ENCODE measurements around the gene TNIP1. TPM values are rescaled to one million over a fixed set of nuclear protein-coding genes. Genes with fewer than 3 reads are reported as not detected.

Gene TNIP1
- total RNA-seq, 2 experiments from 2014 or later: 51.4 to 77.5 TPM

DNA sequence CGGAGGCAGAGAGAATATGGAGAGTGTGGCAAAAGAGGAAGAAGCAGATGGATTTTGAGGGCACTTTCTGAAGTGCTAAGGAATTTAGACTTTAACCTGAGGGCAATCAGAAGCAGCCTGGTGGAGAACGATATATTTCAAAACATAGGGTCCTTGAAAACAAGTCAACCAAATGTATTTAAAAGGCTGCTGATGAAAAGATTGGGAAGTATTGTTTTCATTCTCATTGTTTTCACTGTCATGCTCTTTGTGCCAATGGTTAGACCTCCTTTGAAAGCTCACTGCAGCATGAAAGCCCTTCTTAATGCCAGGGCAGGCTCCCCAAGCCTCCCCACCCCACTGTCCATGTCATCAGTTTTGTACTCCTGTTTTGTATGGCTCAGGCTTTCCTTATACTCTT is 62.9 kb downstream of the TNIP1 start:
- Histone ChIP-seq H3K4me3 (ENCODE audit: low read depth, low read length, poor library complexity, severe bottlenecking) (no peak overlapping the region), H3K9me2 (ENCODE audit: insufficient read depth, low read length) (no peaks in the 10 kb centered on the region), H3K79me2 (ENCODE audit: insufficient read depth, low read depth, low read length) (no peaks in the 10 kb centered on the region), H3K4me2 (ENCODE audit: low read length) (no peak overlapping the region), H3K27ac (ENCODE audit: low read depth, low read length, poor library complexity, severe bottlenecking) (no peak overlapping the region), H2AFZ (ENCODE audit: low read length) (no peak overlapping the region), H3K36me3 (ENCODE audit: insufficient read depth, low read length) (no peaks in the 10 kb centered on the region), H3K9me3 (ENCODE audit: low read length) (no peaks in the 10 kb centered on the region), H3K4me1 (ENCODE audit: insufficient read depth, low read length, poor library complexity, severe bottlenecking) (no peaks in the 10 kb centered on the region), H4K20me1 (ENCODE audit: insufficient read depth, low read length) (no peaks in the 10 kb centered on the region)
- intact Hi-C loops (cut with micrococcal nuclease; ENCODE audit: unreplicated experiment): no loop called here
- BruUV-seq (replicated peaks): no TSS peak
- ChIA-PET CTCF (ENCODE audit: unreplicated experiment) (no interaction called here), POLR2A (no interaction called here)
- DNase-seq (ENCODE audit: low spot score): no peak
- TF ChIP-seq CTCF (conservative IDR thresholded peaks at IDR 0.05; ENCODE audit: low read length) (no peak), EZH2phosphoT487 (IDR thresholded peaks at IDR 0.05; ENCODE audit: borderline replicate concordance, low read depth, low read length) (no peak)

GRCh38 chr5:151016700-151017099 is 64.1 kb downstream of the TNIP1 start:
- no peak overlapping the region for H3K4me2 ChIP-seq (ENCODE audit: low read length)
- TF ChIP-seq CTCF (conservative IDR thresholded peaks at IDR 0.05; ENCODE audit: low read length): no peak
- no peaks in the 10 kb centered on the region for H3K4me1 ChIP-seq (ENCODE audit: insufficient read depth, low read length, poor library complexity, severe bottlenecking)
- H3K9me2 ChIP-seq (ENCODE audit: insufficient read depth, low read length): no peaks in the 10 kb centered on the region
- CTCF ChIA-PET (ENCODE audit: unreplicated experiment): no interaction called here
- no peaks in the 10 kb centered on the region for H3K9me3 ChIP-seq (ENCODE audit: low read length)
- H3K27ac ChIP-seq (ENCODE audit: low read depth, low read length, poor library complexity, severe bottlenecking): no peak overlapping the region
- no TSS peak for BruUV-seq (replicated peaks)
- POLR2A ChIA-PET: no interaction called here
- no peaks in the 10 kb centered on the region for H4K20me1 ChIP-seq (ENCODE audit: insufficient read depth, low read length)
- no peaks in the 10 kb centered on the region for H3K36me3 ChIP-seq (ENCODE audit: insufficient read depth, low read length)
- intact Hi-C loops (cut with micrococcal nuclease; ENCODE audit: unreplicated experiment): no loop called here
- no peaks in the 10 kb centered on the region for H3K79me2 ChIP-seq (ENCODE audit: insufficient read depth, low read depth, low read length)
- no peak overlapping the region for H2AFZ ChIP-seq (ENCODE audit: low read length)
- DNase-seq (ENCODE audit: low spot score): no peak
- no peak overlapping the region for H3K4me3 ChIP-seq (ENCODE audit: low read depth, low read length, poor library complexity, severe bottlenecking)

GRCh38 chr5:151015974-151016587 is 64.8 kb downstream of the TNIP1 start:
- Histone ChIP-seq H3K27ac (ENCODE audit: low read depth, low read length, poor library complexity, severe bottlenecking) (no peak overlapping the region), H4K20me1 (ENCODE audit: insufficient read depth, low read length) (no peaks in the 10 kb centered on the region), H3K9me2 (ENCODE audit: insufficient read depth, low read length) (no peaks in the 10 kb centered on the region), H3K4me2 (ENCODE audit: low read length) (no peak overlapping the region), H3K4me3 (ENCODE audit: low read depth, low read length, poor library complexity, severe bottlenecking) (no peak overlapping the region), H3K79me2 (ENCODE audit: insufficient read depth, low read depth, low read length) (no peaks in the 10 kb centered on the region), H3K9me3 (ENCODE audit: low read length) (no peaks in the 10 kb centered on the region), H3K36me3 (ENCODE audit: insufficient read depth, low read length) (no peaks in the 10 kb centered on the region), H2AFZ (ENCODE audit: low read length) (no peak overlapping the region), H3K4me1 (ENCODE audit: insufficient read depth, low read length, poor library complexity, severe bottlenecking) (no peaks in the 10 kb centered on the region)
- intact Hi-C loops (cut with micrococcal nuclease; ENCODE audit: unreplicated experiment): no loop called here
- no peak for DNase-seq (ENCODE audit: low spot score)
- no TSS peak for BruUV-seq (replicated peaks)
- ChIA-PET CTCF (ENCODE audit: unreplicated experiment) (no interaction called here), POLR2A (no interaction called here)
- no peak for TF ChIP-seq CTCF (conservative IDR thresholded peaks at IDR 0.05; ENCODE audit: low read length)
